OCI-LY1 (cell line): ENCODE results near the gene APOLD1.
"Not testable (repeated sequence)": the region's sequence is repeated elsewhere in the genome, so short reads cannot be mapped to it uniquely, and the experiment has no call there.

Experiments
- H2AFZ ChIP-seq: fragments of 200-600 bp; sonication (generic), shearing (Covaris generic); 2 replicates; pipeline ENCODE4 v1.6.0; 2014; ENCODE audit warnings: antibody characterized with exemption, mild to moderate bottlenecking, low read length
- H3F3A ChIP-seq: fragments of 200-600 bp; sonication (generic), shearing (Covaris generic); 2 replicates; pipeline ENCODE4 v1.6.0; 2014; ENCODE audit warnings: mild to moderate bottlenecking, antibody characterized with exemption, low read length, moderate library complexity; ENCODE audit not compliant: insufficient read depth
- H3K27ac ChIP-seq: fragments of 200-600 bp; sonication (generic); 2 replicates; pipeline ENCODE4 v1.5.1; 2014; ENCODE audit warnings: low read length, mixed run types, mild to moderate bottlenecking, low read depth; ENCODE audit not compliant: poor library complexity, severe bottlenecking
- H3K27me3 ChIP-seq: fragments of 200-600 bp; sonication (generic); 2 replicates; pipeline ENCODE4 v1.6.0; 2014; ENCODE audit warnings: antibody characterized with exemption, mild to moderate bottlenecking, low read length, moderate library complexity; ENCODE audit not compliant: insufficient read depth
- H3K36me3 ChIP-seq: fragments of 200-600 bp; sonication (generic); 2 replicates; pipeline ENCODE4 v1.6.1; 2014; ENCODE audit warnings: mild to moderate bottlenecking, antibody characterized with exemption, low read length, moderate library complexity, mixed read lengths; ENCODE audit not compliant: insufficient read depth
- H3K4me1 ChIP-seq: fragments of 200-600 bp; sonication (generic); 2 replicates; pipeline ENCODE4 v1.5.1; 2014; ENCODE audit warnings: mild to moderate bottlenecking, low read length, moderate library complexity; ENCODE audit not compliant: insufficient read depth, severe bottlenecking
- H3K4me2 ChIP-seq: fragments of 200-600 bp; sonication (generic), shearing (Covaris generic); 2 replicates; pipeline ENCODE4 v1.6.1; 2014; ENCODE audit warnings: low read length
- H3K4me3 ChIP-seq: fragments of 200-600 bp; sonication (generic); 2 replicates; pipeline ENCODE4 v1.5.1; 2014; ENCODE audit warnings: low read length, low read depth, mild to moderate bottlenecking, mixed read lengths; ENCODE audit not compliant: poor library complexity, severe bottlenecking
- H3K79me2 ChIP-seq: fragments of 200-600 bp; shearing (Covaris generic); 2 replicates; pipeline ENCODE4 v1.6.1; 2016; ENCODE audit warnings: mixed run types, low read length, mixed read lengths; ENCODE audit not compliant: insufficient read depth
- H3K9ac ChIP-seq: fragments of 200-600 bp; sonication (generic), shearing (Covaris generic); 2 replicates; pipeline ENCODE4 v1.6.1; 2014; ENCODE audit warnings: mild to moderate bottlenecking, low read length, mixed read lengths
- H3K9me2 ChIP-seq: fragments of 200-600 bp; sonication (generic), shearing (Covaris generic); 2 replicates; pipeline ENCODE4 v1.6.1; 2014; ENCODE audit warnings: low read depth, mild to moderate bottlenecking, low read length, mixed read lengths
- H3K9me3 ChIP-seq: fragments of 200-600 bp; shearing (Covaris generic); 2 replicates; pipeline ENCODE4 v1.6.1; 2014; ENCODE audit warnings: low read length, mixed read lengths
- H4K20me1 ChIP-seq: fragments of 200-600 bp; sonication (generic), shearing (Covaris generic); 2 replicates; pipeline ENCODE4 v1.6.0; 2016; ENCODE audit warnings: mild to moderate bottlenecking, low read length; ENCODE audit not compliant: insufficient read depth
- CTCF ChIP-seq: fragments of 200-600 bp; sonication (generic), shearing (Covaris generic); IDR thresholded peaks from 2 replicates; pipeline ENCODE4 v1.5.1; 2017; ENCODE audit warnings: mild to moderate bottlenecking, antibody characterized with exemption, low read length, moderate library complexity, mixed read lengths
- EZH2 ChIP-seq: fragments of 200-600 bp; sonication (generic), shearing (Covaris generic); IDR thresholded peaks from 2 replicates; pipeline ENCODE4 v1.8.0; 2017; ENCODE audit warnings: borderline replicate concordance, mixed run types, mild to moderate bottlenecking, antibody characterized with exemption, low read length, moderate library complexity, mixed read lengths

Gene APOLD1

GRCh38 chr12:12819752-12820311, 34.4 kb downstream of the APOLD1 start:
- H3K36me3 ChIP-seq: peaks cover 79% of the 10 kb centered on the region
- no peak overlapping the region for H3K9ac ChIP-seq
- no peak overlapping the region for H3K27ac ChIP-seq
- no peak overlapping the region for H3K4me3 ChIP-seq
- H3K79me2 ChIP-seq: peaks cover 17% of the 10 kb centered on the region
- H3K4me2 ChIP-seq: no peak overlapping the region
- no peaks in the 10 kb centered on the region for H3K27me3 ChIP-seq
- H4K20me1 ChIP-seq: no peaks in the 10 kb centered on the region
- TF ChIP-seq CTCF (no peak), EZH2 (no peak)
- H3F3A ChIP-seq: no peaks in the 10 kb centered on the region
- no peaks in the 10 kb centered on the region for H3K9me3 ChIP-seq
- no peaks in the 10 kb centered on the region for H3K9me2 ChIP-seq
- no peak overlapping the region for H2AFZ ChIP-seq
- H3K4me1 ChIP-seq: no peaks in the 10 kb centered on the region

GRCh38 chr12:12820376-12820775, 34.9 kb downstream of the APOLD1 start:
- H3F3A ChIP-seq, H3K9me3 ChIP-seq, H3K27ac ChIP-seq, H4K20me1 ChIP-seq, H3K4me2 ChIP-seq, H3K4me3 ChIP-seq, H2AFZ ChIP-seq, H3K27me3 ChIP-seq, H3K4me1 ChIP-seq, H3K9ac ChIP-seq, H3K9me2 ChIP-seq: not testable (repeated sequence)
- Histone ChIP-seq H3K36me3 (peaks cover 82% of the 10 kb centered on the region), H3K79me2 (peaks cover 15% of the 10 kb centered on the region)

GRCh38 chr12:12821975-12822374, 36.5 kb downstream of the APOLD1 start:
- no peaks in the 10 kb centered on the region for H3K4me1 ChIP-seq
- no peaks in the 10 kb centered on the region for H3F3A ChIP-seq
- H3K9me2 ChIP-seq: no peaks in the 10 kb centered on the region
- H3K27me3 ChIP-seq: no peaks in the 10 kb centered on the region
- no peak overlapping the region for H3K9ac ChIP-seq
- no peak overlapping the region for H3K4me2 ChIP-seq
- TF ChIP-seq CTCF (no peak), EZH2 (no peak)
- no peak overlapping the region for H3K4me3 ChIP-seq
- H4K20me1 ChIP-seq: no peaks in the 10 kb centered on the region
- no peak overlapping the region for H3K27ac ChIP-seq
- H2AFZ ChIP-seq: no peak overlapping the region
- no peaks in the 10 kb centered on the region for H3K79me2 ChIP-seq
- H3K36me3 ChIP-seq: peaks cover 82% of the 10 kb centered on the region
- no peaks in the 10 kb centered on the region for H3K9me3 ChIP-seq

DNA sequence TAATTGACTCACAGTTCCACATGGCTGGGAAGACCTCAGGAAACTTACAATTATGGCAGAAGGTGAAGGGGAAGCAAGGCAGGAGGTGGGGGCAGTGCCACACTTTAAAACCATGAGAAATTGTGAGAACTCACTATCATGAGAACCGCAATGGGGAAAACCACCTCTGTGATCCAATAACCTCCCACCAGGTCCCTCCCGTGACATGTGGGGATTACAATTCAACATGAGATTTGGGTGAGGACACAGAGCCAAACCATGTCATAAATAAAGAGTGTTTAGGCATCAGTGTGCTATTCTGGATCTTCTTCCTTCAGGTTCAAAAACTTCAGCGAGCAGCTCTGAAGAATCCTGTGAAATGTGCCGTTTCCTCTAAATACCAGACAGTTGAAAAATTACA, 37.4 kb downstream of the APOLD1 start:
- Histone ChIP-seq H3K9ac (no peak overlapping the region), H3F3A (no peaks in the 10 kb centered on the region), H3K27ac (no peak overlapping the region), H3K4me1 (no peaks in the 10 kb centered on the region), H3K36me3 (peaks cover 85% of the 10 kb centered on the region), H3K4me3 (no peak overlapping the region), H2AFZ (no peak overlapping the region), H3K4me2 (no peak overlapping the region), H3K9me2 (no peaks in the 10 kb centered on the region), H3K9me3 (no peaks in the 10 kb centered on the region), H3K79me2 (no peaks in the 10 kb centered on the region), H3K27me3 (no peaks in the 10 kb centered on the region), H4K20me1 (no peaks in the 10 kb centered on the region)
- TF ChIP-seq CTCF (no peak), EZH2 (no peak)
